Sigmoid colon (tissue), 7 donors: Measurements from ENCODE around the gene GMIP. TPM values are rescaled to one million over a fixed set of nuclear protein-coding genes. Genes with fewer than 3 reads are reported as not detected.
"Not testable (repeated sequence)": the region's sequence is repeated elsewhere in the genome, so short reads cannot be mapped to it uniquely, and the experiment has no call there.

Experiments
- DNase-seq: peaks from one replicate; pipeline ENCODE4 v3.0.0-alpha.2; 2019
- H3K27ac ChIP-seq, 4 donors: fragments of 200-600 bp; sonication (generic); one replicate each; pipeline ENCODE4 v1.5.1; 2016 to 2019; ENCODE audit warnings: mild to moderate bottlenecking in 1 of 4
- H3K27me3 ChIP-seq, 3 donors: fragments of 200-600 bp; sonication (generic); one replicate each; pipeline ENCODE4 v1.5.1; 2019; ENCODE audit warnings: mild to moderate bottlenecking in 1 of 3
- H3K36me3 ChIP-seq, 4 donors: fragments of 200-600 bp; sonication (generic); one replicate each; pipeline ENCODE4 v1.5.1; 2016 to 2019
- H3K4me1 ChIP-seq, 4 donors: fragments of 200-600 bp; sonication (generic); one replicate each; pipeline ENCODE4 v1.5.1; 2017 to 2019
- H3K4me3 ChIP-seq, 4 donors: fragments of 200-600 bp; sonication (generic); one replicate each; pipeline ENCODE4 v1.5.1; 2017 to 2019; ENCODE audit warnings: mild to moderate bottlenecking in 2 of 4, moderate library complexity in 1 of 4
- H3K9me3 ChIP-seq, 4 donors: fragments of 200-600 bp in 3 of 4; sonication (generic) in 3 of 4; one replicate each; pipeline versions ENCODE4 v1.5.1 to v1.6.1; 2013 to 2019
- EP300 ChIP-seq, 4 donors: sonication (generic); formaldehyde crosslinking; IDR thresholded peaks; one replicate each; pipeline ENCODE4 v1.6.1; 2017; ENCODE audit warnings: antibody characterized with exemption in 4 of 4
- POLR2A ChIP-seq, 2 donors: fragments of 450-650 bp; IDR thresholded peaks; one replicate each; pipeline ENCODE4 v1.6.1; 2016; ENCODE audit warnings: antibody characterized with exemption in 2 of 2, mild to moderate bottlenecking in 2 of 2, moderate library complexity in 2 of 2
- POLR2AphosphoS5 ChIP-seq, 4 donors: sonication (generic); formaldehyde crosslinking; IDR thresholded peaks; one replicate each; pipeline ENCODE4 v1.6.1; 2017; ENCODE audit warnings: antibody characterized with exemption in 4 of 4
- WGBS, 2 donors: extraction: QIAGEN DNeasy Blood & Tissue Kit; methylation state at CpG; one replicate each; pipeline ENCODE4 v1.1.7; 2013; 5-methylcytosine and 5-hydroxymethylcytosine counted together
- intact Hi-C: fragments of 100-400 bp; cut with DNase I; formaldehyde crosslinking; loops from one replicate; pipeline ENCODE4 v1.15.1; 2023
- polyA plus RNA-seq, 3 donors: library from polyadenylated mRNA; stranded (reverse); fragments of 200-250 nt; gene quantifications; one replicate each; pipeline ENCODE4 v1.2.3, GENCODE V29; 2013
- total RNA-seq, 4 donors: library from RNA; depleted of rRNA; stranded (reverse); fragments of >200 nt; gene quantifications; one replicate each; pipeline ENCODE4 v1.1.0, GENCODE V29; 2016
- TF ChIP-seq, protein P1 (sequence below), 4 experiments: fragments of 450-650 bp in 3 of 4; fragments of 200-600 bp in 1 of 4; IDR thresholded peaks; one replicate each; pipeline ENCODE4 v1.5.1; 2016 to 2019; ENCODE audit warnings: antibody characterized with exemption in 4 of 4, mild to moderate bottlenecking in 3 of 4, moderate library complexity in 2 of 4
- donor health status: healthy with polysubstance abuse.
- donor health status: Bipolar disorder and iron deficiency.
- donor health status: healthy.

GMIP gene
- total and polyA plus RNA-seq, 7 donors: 5.0 to 37.0 (median 9.1) TPM

DNA sequence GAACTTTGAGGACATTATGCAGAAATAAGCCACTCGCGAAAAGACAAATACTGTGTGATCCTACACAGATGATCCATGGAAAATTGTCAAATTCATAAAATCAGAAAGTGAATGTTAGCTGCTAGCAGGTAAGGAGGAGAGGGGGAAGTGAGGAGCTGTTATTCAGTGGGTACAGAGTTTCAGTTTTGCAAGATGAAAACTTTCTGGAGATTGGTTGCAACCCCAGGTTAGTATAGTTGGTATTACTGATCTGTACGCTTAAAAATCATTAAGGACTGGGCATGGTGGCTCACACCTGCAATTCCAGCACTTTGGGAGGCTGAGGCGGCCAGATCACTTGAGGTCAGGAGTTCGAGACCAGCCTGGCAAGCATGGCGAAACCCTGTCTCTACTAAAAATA lies 43.1 kb upstream of the GMIP start:
- DNase-seq: no peak

DNA sequence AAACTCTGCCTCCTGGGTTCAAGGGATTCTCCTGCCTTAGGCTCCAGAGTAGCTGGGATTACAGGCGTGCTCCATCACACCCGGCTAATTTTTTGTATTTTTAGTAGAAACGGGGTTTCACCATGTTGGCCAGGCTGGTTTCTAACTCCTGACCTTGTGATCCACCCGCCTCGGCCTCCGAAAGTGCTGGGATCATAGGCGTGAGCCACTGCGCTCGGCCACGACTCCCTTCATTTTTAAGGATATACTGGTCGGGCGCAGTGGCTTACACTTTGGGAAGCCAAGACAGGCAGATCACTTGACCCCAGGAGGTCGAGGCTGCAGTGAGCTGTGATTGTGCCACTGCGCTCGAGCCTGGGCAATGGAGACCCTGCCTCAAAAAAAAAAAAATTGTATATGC lies 42.7 kb upstream of the GMIP start:
- 97 to 99% methylated on average over 15 of the region's 15 CpGs for WGBS, 2 donors
- intact Hi-C loops, H3K27me3 ChIP-seq, H3K9me3 ChIP-seq, H3K4me3 ChIP-seq, H3K27ac ChIP-seq, H3K36me3 ChIP-seq, H3K4me1 ChIP-seq, DNase-seq: not testable (repeated sequence)

More for the DNA sequence above, 43.1 kb upstream of the GMIP start:
- H3K36me3 ChIP-seq: peaks cover 0 to under 1% (median 0%) of the 10 kb centered on the region in 4 donors
- H3K4me3 ChIP-seq: no peak overlapping the region
- no peak overlapping the region for H3K27ac ChIP-seq
- intact Hi-C loops: no loop called here
- no peak for TF ChIP-seq EP300 (IDR thresholded peaks at IDR 0.05)
- no peak for TF ChIP-seq POLR2AphosphoS5 (IDR thresholded peaks at IDR 0.05)
- TF ChIP-seq, protein P1, sequence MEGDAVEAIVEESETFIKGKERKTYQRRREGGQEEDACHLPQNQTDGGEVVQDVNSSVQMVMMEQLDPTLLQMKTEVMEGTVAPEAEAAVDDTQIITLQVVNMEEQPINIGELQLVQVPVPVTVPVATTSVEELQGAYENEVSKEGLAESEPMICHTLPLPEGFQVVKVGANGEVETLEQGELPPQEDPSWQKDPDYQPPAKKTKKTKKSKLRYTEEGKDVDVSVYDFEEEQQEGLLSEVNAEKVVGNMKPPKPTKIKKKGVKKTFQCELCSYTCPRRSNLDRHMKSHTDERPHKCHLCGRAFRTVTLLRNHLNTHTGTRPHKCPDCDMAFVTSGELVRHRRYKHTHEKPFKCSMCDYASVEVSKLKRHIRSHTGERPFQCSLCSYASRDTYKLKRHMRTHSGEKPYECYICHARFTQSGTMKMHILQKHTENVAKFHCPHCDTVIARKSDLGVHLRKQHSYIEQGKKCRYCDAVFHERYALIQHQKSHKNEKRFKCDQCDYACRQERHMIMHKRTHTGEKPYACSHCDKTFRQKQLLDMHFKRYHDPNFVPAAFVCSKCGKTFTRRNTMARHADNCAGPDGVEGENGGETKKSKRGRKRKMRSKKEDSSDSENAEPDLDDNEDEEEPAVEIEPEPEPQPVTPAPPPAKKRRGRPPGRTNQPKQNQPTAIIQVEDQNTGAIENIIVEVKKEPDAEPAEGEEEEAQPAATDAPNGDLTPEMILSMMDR (IDR thresholded peaks at IDR 0.05): no peak
- no peak for TF ChIP-seq POLR2A (IDR thresholded peaks at IDR 0.05)
- H3K4me1 ChIP-seq: no peaks in the 10 kb centered on the region
- H3K27me3 ChIP-seq: no peaks in the 10 kb centered on the region
- peaks cover 0 to 8% (median 3%) of the 10 kb centered on the region in 4 donors for H3K9me3 ChIP-seq
- WGBS, 2 donors: 96 to 97% methylated on average over 6 of the region's 6 CpGs

GRCh38 chr19:19679176-19680073 lies 36.0 kb upstream of the GMIP start:
- TF ChIP-seq POLR2AphosphoS5 (IDR thresholded peaks at IDR 0.05) (no peak), POLR2A (IDR thresholded peaks at IDR 0.05) (no peak), EP300 (IDR thresholded peaks at IDR 0.05) (no peak)
- TF ChIP-seq, protein P1 (IDR thresholded peaks at IDR 0.05): no peak
- Histone ChIP-seq H3K9me3 (peaks cover 0 to 28% (median 0%) of the 10 kb centered on the region in 4 donors), H3K4me1 (no peaks in the 10 kb centered on the region), H3K27ac (no peak overlapping the region), H3K27me3 (no peaks in the 10 kb centered on the region), H3K36me3 (peaks cover 12 to 64% (median 31%) of the 10 kb centered on the region in 4 donors), H3K4me3 (no peak overlapping the region)
- intact Hi-C loops: no loop called here
- 97 to 98% methylated on average over 20 of the region's 20 CpGs for WGBS, 2 donors
- no peak for DNase-seq

DNA sequence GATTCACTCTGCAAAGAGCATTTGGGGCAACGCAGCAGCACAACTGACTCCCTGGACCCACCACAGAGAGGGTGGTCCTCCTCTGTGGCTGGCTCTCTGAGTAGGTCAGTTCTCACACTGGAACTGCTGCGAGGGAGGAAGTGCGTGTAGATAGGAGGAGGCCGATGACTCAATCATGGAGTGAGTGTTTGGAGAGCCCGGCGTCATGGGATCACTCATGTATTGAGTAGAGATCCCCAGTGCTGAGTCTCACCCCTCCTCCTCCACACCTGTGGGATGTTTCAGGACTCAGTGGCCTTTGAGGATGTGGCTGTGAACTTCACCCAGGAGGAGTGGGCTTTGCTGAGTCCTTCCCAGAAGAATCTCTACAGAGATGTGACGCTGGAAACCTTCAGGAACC lies 34.1 kb upstream of the GMIP start:
- 96 to 97% methylated on average over 7 of the region's 7 CpGs for WGBS, 2 donors
- Histone ChIP-seq H3K4me1 (no peaks in the 10 kb centered on the region), H3K4me3 (no peak overlapping the region), H3K27ac (no peak overlapping the region), H3K27me3 (no peaks in the 10 kb centered on the region), H3K9me3 (peaks cover 0 to 28% (median 0%) of the 10 kb centered on the region in 4 donors), H3K36me3 (peaks cover 12 to 69% (median 31%) of the 10 kb centered on the region in 4 donors)
- TF ChIP-seq EP300 (IDR thresholded peaks at IDR 0.05) (no peak), POLR2A (IDR thresholded peaks at IDR 0.05) (no peak), POLR2AphosphoS5 (IDR thresholded peaks at IDR 0.05) (no peak)
- TF ChIP-seq, protein P1 (IDR thresholded peaks at IDR 0.05): no peak
- intact Hi-C loops: no loop called here
- no peak for DNase-seq

DNA sequence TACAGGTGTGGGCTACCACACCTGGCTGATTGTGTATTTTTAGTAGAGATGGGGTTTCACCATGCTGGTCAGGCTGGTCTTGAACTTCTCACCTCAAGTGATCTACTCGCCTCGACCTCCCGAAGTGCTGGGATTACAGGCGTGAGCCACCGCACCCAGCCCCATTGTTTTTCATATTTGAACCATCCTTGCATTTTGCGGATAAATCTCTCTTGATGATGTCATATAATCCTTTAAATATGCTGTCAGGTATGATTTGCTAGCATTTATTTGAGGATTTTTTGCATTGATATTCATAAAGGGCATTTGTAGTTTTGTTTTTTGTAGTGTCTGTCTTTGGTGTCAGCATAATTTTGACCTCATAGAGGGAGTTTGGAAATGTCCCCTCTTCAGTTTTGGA lies 30.9 kb upstream of the GMIP start:
- 96 to 98% methylated on average over 6 of the region's 6 CpGs for WGBS, 2 donors
- H3K36me3 ChIP-seq: peaks cover 5 to 46% (median 18%) of the 10 kb centered on the region in 4 donors

More for the DNA sequence above, 30.9 kb upstream of the GMIP start:
- H3K4me3 ChIP-seq: no peak overlapping the region
- no peak for DNase-seq
- intact Hi-C loops: no loop called here
- peaks cover 0 to 10% (median 9%) of the 10 kb centered on the region in 4 donors for H3K4me1 ChIP-seq
- H3K27me3 ChIP-seq: no peaks in the 10 kb centered on the region
- H3K27ac ChIP-seq: no peak overlapping the region
- peaks cover 0 to 25% (median 0%) of the 10 kb centered on the region in 4 donors for H3K9me3 ChIP-seq
- TF ChIP-seq POLR2AphosphoS5 (IDR thresholded peaks at IDR 0.05) (no peak), EP300 (IDR thresholded peaks at IDR 0.05) (no peak)
- TF ChIP-seq, protein P1 (IDR thresholded peaks at IDR 0.05): no peak
